GM18951 (cell line): Measurements from ENCODE around the gene CISD2.
"Not testable (repeated sequence)": the region's sequence is repeated elsewhere in the genome, so short reads cannot be mapped to it uniquely, and the experiment has no call there.

Experiments
- POLR2A ChIP-seq: IDR thresholded peaks from 4 replicates; pipeline ENCODE4 v1.6.1; 2011; ENCODE audit warnings: mild to moderate bottlenecking; ENCODE audit not compliant: insufficient read length, insufficient read depth; ENCODE audit errors: extremely low read depth
- in situ Hi-C: fragments of 300-500 bp; cut with MboI; formaldehyde crosslinking; loops from one replicate; pipeline ENCODE4 v1.12.0; 2022; ENCODE audit warnings: low sequenced_read_pairs, mixed read lengths, inconsistent platforms; ENCODE audit not compliant: unreplicated experiment

CISD2 gene

DNA sequence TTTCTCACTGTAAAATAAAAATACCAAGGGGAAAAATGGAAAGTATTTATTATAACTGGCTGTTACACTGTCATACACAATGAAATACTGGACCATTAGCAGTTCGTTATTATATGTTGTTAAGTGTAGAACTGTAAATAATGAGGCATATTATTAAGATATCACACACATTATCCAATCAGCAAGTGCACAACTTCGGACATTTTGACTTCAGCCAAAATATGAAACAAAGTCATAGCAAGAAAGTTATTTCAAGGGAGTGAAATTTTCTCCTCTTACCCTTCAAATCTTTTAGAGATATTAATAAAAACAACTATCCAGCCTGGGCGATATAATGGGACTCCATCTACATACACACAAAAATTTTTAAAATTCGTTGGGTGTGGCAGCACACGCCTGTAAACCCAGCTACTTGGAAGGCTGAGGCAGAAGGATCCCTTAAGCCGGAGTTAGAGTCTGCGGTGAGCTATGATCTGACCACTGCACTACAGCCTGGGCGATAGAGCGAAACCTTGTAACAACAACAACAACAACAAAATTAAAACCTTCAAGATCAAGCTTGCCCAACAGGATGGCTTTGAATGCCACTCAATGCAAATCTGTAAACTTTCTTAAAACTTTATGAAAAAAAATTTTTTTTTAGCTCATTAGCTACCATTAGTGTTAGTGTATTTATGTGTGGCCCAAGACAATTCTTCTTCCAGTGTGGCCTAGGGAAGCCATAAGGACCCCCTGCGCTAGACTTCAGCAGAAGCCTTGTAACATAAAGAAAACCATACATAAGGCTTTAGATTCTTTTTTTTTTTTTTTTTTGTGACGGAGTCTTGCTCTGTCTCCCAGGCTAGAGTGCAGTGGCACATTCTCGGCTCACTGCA lies 1.3 kb upstream of the CISD2 start:
- no peak for TF ChIP-seq POLR2A
- in situ Hi-C loops, result no loop called here

DNA sequence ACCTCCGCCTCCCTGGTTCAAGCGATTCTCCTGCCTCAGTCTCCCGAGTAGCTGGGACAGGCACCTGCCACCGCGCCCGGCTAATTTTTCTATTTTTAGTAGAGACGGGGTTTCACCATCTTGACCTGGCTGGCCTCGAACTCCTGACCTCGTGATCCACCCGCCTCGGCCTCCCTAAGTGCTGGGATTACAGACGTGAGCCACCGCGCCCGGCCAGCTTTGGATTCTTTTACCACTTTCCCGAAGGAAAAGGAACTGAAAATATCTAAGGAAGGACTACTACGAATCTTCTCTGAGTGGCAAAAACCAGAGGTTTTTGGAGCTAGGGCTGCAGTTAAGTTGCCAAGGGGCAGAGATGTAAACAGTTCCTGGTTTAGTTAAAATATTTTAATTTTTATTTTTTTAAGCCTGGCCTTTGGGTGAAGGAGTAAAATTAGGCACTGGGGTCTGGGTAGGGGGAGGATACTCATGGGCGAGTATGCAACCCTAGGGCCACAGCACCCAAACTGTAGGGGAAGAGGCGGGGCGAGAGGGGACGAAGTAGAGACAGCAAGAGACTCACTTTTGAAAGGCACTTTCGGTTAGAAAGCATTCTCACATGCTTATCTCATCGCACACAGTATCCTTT lies 525 bp upstream of the CISD2 start:
- in situ Hi-C loops, result no loop called here
- TF ChIP-seq POLR2A, result no peak

DNA sequence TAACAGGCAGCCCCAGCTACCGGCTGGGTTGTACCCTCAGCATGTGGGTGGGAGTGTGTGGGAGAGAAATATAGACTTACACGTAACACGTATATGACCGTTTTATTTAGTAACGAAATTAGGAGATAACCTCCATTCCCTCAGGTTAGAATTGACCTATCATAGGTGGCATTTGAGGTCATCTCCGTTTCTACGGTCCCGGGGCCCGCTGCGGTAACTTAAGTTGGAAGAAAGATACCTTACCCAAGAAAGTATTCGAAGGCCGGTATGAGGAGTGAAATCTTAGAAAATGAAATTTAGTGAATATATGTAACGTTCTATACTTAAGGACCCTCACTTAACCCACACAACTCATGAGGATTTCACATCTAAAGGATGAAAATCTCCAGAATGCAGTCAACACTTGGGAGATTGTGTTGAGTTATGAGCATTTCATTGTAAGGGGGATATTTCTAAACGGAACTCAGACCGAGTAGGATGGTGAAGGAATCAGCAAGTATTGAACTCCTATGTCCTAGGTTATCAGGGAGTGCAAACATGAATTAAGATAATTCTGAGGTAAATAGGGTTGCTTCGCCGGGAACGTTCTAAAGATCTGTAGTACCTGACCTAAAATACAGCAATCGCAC lies 891 bp downstream of the CISD2 start:
- TF ChIP-seq POLR2A, result no peak
- in situ Hi-C loops, result no loop called here

DNA sequence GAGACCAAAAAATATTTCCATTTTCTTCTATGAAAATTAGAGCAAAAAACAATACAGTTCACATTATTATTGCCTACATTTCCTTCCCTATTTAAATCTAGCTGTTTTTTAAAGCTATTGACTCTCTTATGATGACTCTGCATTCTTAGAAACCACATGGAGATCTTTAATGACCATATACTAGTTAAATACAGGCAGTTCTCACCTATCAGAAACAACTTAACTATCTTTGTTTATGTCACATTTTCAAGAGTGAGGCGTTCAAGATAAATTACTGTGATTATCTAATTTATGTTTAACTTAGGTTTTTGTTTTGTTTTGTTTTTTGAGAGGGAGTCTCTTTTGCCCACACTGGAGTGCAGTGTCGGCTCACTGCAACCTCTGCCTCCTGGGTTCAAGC lies 3.0 kb downstream of the CISD2 start:
- no peak for TF ChIP-seq POLR2A
- in situ Hi-C loops, result no loop called here

DNA sequence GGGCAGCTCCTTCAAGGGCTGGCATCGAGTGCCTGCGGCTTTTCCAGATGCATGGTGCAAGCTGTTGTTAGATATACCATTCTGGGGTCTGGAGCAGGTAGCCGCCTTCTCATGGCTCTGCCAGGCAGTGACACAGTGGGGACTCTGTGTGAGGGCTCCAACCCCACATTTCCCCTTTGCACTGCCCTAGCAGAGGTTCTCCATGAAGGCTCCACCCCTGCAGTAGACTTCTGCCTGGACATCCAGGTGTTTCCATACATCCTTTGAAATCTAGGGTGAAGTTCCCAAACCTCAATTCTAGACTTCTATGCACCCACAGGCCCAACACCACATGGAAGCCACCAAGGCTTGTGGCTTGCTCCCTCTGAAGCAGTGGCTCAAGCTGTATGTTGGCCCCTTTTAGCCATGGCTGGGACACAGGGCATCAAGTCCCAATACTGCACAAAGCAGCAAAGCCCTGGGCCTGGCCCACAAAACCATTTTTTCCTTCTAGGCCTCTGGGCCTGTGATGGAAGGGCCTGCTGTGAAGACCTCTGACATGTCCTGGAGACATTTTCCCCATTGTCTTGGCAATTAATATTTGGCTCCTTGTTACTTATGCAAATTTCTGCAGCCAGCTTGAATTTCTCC lies 8.8 kb downstream of the CISD2 start:
- in situ Hi-C loops, result not testable (repeated sequence)

DNA sequence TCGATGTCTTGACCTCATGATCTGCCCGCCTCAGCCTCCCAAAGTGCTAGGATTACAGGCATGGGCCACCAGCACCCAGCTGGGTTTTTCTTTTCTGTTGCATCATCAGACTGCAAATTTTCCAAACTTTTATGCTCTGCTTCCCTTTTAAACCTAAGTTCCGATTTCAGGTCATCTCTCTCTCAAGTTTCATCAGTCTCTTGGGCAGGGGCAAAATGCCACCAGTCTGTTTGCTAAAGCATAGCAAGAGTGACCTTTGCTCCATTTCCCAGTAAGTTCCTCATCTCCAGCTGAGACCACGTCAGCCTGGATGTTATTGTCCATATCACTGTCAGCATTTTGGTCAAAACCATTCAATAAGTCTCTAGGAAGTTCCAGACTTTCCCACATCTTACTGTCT lies 9.6 kb downstream of the CISD2 start:
- in situ Hi-C loops, result not testable (repeated sequence)

DNA sequence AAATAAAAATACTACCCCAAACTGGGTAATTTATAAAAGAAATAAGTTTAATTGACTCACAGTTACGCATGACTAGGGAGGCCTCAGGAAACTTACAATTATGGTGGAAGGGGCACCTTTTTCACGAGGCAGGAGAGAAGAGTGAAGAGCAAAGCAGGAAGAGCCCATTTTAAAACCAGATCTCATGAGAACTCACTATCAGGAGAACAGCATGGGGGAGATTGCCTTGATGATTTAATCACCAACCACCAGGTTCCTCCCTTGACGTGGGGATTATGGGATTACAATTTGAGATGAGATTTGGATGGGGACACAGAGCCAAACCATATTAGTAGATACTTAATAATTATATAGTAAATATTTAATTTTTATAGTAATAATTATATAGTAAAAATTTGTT lies 10.1 kb downstream of the CISD2 start:
- in situ Hi-C loops, result no loop called here
- no peak for TF ChIP-seq POLR2A

DNA sequence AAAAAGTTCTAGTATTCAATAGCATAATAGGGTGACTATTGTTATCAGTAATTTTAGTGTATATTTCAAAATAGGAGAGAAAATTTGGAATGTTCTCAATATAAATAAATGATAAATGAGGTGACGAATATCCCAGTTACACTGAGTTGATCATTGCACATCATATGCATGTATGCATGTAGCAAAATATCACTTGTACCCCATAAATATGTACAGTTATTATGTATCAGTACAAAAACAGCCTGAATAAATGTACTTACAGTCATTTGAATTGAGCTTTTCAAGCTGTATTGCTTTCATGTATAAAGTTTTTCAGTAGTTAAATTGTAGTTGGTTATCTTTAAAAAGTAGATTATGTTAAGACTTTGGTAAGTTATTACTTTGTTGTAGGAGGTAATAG lies 12.6 kb downstream of the CISD2 start:
- in situ Hi-C loops, result no loop called here
- no peak for TF ChIP-seq POLR2A

DNA sequence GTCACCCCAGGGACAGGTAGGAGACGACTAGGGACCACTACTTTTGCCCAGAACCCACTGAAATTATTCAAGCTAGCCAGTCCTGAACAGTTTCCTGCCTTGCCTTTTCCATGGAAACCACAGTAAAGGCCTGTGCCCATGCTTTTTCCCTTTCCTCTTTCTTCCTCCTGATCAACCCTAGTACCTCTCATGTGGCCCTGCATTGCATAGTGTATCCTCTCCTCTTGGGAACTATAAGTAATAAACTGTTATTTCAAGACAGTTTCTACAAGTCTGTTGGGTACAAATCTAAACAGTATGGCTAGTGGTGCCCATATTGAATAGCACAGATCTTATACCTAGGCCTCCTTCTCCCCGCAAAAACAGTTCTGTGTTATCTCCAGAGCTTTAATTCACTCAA lies 14.5 kb downstream of the CISD2 start:
- no peak for TF ChIP-seq POLR2A
- in situ Hi-C loops, result no loop called here

DNA sequence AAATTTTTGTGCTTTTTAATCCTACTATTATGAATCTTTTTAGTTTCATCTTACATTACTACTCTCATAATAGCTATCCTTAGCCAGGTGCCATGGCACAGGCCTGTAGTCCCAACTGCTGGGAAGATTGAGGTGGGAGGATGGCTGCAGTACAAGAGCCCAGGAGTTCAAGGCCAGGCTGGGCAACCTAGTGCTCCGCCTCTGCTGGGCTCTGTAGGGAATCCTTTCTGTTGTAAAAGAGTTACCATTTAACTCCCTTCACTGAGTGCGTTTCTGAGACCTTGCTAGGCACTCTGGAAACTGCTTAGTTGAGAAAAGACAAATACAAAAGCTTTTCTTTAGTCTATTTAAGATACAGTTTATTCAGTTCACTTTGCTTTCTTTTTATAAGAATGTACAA lies 19.8 kb downstream of the CISD2 start:
- in situ Hi-C loops, result not testable (repeated sequence)

DNA sequence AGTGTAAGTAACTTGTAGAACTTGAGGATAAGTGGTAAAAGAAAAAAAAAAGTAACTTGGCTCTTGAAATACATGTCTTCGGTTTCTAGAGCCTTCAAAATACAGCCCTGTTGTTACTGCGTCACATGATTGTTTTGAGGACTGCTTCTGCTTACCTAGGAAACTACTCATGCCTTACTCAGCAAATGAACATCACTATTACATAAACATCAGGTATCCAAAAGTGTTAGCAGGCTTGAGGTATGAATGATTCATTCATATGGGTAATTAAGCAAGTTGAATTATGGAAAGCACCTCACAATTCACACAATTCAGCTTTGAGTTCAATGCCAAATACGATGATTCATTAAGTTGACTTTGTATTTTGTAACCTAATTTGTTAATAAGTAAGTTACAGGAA lies 21.1 kb downstream of the CISD2 start:
- in situ Hi-C loops, result not testable (repeated sequence)

DNA sequence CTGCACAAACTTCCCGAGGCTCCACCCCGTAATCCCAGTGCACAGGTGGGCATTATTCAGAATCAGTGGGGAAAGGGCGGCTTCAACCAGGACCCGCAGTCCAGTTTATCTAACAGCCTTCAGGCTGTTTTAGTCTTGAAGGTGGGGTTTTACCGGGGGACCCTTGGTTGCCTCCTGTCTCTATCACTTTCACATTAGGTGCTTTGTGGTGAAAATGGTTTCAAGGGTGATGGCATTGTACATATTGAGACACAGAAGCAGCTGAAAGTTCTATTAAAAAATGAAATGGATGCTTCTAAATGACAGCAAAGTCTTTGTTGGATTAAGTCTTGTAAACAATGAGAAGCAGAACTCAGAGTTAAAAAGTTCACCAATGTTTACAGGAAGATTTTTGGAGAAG lies 27.8 kb downstream of the CISD2 start:
- in situ Hi-C loops, result not testable (repeated sequence)

DNA sequence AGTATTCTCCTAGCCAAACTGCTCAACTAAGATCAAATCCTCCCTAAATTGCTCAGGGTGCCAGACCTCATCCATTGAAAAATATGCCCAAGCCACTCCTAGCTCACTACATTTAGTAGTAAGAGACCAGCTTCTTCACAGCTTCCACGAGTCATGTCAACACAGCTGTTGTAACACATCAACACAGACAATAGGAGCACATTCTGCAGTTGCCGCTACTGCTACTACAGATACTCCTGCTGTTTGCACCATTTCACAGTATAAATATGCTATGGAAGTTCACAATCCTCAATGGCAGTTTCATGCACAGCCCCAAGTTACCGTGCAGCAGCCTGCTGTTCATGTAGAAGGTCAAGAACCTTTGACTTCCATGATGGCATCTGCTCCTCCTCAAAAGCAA lies 28.8 kb downstream of the CISD2 start:
- in situ Hi-C loops, result not testable (repeated sequence)

DNA sequence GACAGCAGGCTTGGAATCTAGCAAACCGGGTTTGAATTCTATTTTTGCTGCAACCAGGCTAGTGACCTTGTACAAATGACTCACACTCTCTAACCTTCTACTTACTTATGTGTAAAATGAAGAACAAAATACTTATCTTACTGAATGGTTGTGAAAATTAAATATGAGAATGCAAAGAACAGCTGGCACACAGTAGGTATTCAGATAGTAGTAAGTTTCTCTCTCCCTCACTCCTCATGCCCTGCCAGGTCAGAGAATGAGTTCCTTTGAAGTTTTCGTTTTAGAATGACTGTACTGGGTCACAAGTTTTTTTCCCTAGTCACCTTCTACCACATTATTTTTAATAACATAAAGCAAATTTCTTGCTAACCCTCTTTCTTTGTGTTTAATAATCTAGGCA lies 33.0 kb downstream of the CISD2 start:
- TF ChIP-seq POLR2A, result no peak
- in situ Hi-C loops, result no loop called here
